ENCODE data around the gene RPF1. TPM values are rescaled to one million over a fixed set of nuclear protein-coding genes. Genes with fewer than 3 reads are reported as not detected.
A peak's percentile ranks its signal among the peaks of the same experiment; 100 is the strongest.

The RPF1 gene
- total and polyA plus RNA-seq, 10 of the 15 experiments (the other 5 are each of a cell fraction or from before 2014, with no cell fraction given): 37.0 to 97.5 (median 56.2) TPM

GRCh38 chr1:84433258-84434080, 45.6 kb upstream of the RPF1 start:
- WGBS (ENCODE audit: insufficient coverage, insufficient replicate concordance, low lambda C conversion rate, missing lambda C conversion rate): 45% methylated on average over 11 of the region's 11 CpGs
- ATAC-seq: peak; percentile 79
- TF ChIP-seq KDM1A (IDR thresholded peaks at IDR 0.05; ENCODE audit: borderline replicate concordance) (no peak), ZBTB33 (IDR thresholded peaks at IDR 0.05) (no peak), SREBF2 (IDR thresholded peaks at IDR 0.05; ENCODE audit: low read length) (no peak), GABPA (IDR thresholded peaks at IDR 0.05; ENCODE audit: low read depth) (no peak), RUNX3 (IDR thresholded peaks at IDR 0.05; ENCODE audit: low read length) (peak; percentile 40; the same call in 1 of the 2 replicates), RAD21 (IDR thresholded peaks at IDR 0.05; ENCODE audit: insufficient read depth, low read depth, low read length) (peak; percentile 94), SMC3 (IDR thresholded peaks at IDR 0.05; ENCODE audit: borderline replicate concordance, low read length) (peak; percentile 90), ATF3 (IDR thresholded peaks at IDR 0.05; ENCODE audit: borderline replicate concordance, extremely low read depth, low read depth, low read length) (no peak), MEF2B (IDR thresholded peaks at IDR 0.05; ENCODE audit: partially characterized antibody, poor library complexity, severe bottlenecking) (no peak), MTA3 (IDR thresholded peaks at IDR 0.05; ENCODE audit: borderline replicate concordance, low read length) (no peak), ZNF384 (IDR thresholded peaks at IDR 0.05; ENCODE audit: borderline replicate concordance, low read depth, low read length) (peak; percentile 54; the same call in 1 of the 2 replicates)
- TF ChIP-seq, protein P1, sequence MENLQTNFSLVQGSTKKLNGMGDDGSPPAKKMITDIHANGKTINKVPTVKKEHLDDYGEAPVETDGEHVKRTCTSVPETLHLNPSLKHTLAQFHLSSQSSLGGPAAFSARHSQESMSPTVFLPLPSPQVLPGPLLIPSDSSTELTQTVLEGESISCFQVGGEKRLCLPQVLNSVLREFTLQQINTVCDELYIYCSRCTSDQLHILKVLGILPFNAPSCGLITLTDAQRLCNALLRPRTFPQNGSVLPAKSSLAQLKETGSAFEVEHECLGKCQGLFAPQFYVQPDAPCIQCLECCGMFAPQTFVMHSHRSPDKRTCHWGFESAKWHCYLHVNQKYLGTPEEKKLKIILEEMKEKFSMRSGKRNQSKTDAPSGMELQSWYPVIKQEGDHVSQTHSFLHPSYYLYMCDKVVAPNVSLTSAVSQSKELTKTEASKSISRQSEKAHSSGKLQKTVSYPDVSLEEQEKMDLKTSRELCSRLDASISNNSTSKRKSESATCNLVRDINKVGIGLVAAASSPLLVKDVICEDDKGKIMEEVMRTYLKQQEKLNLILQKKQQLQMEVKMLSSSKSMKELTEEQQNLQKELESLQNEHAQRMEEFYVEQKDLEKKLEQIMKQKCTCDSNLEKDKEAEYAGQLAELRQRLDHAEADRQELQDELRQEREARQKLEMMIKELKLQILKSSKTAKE (IDR thresholded peaks at IDR 0.05; ENCODE audit: low read depth, poor library complexity, severe bottlenecking): no peak
- TF ChIP-seq, protein P2, sequence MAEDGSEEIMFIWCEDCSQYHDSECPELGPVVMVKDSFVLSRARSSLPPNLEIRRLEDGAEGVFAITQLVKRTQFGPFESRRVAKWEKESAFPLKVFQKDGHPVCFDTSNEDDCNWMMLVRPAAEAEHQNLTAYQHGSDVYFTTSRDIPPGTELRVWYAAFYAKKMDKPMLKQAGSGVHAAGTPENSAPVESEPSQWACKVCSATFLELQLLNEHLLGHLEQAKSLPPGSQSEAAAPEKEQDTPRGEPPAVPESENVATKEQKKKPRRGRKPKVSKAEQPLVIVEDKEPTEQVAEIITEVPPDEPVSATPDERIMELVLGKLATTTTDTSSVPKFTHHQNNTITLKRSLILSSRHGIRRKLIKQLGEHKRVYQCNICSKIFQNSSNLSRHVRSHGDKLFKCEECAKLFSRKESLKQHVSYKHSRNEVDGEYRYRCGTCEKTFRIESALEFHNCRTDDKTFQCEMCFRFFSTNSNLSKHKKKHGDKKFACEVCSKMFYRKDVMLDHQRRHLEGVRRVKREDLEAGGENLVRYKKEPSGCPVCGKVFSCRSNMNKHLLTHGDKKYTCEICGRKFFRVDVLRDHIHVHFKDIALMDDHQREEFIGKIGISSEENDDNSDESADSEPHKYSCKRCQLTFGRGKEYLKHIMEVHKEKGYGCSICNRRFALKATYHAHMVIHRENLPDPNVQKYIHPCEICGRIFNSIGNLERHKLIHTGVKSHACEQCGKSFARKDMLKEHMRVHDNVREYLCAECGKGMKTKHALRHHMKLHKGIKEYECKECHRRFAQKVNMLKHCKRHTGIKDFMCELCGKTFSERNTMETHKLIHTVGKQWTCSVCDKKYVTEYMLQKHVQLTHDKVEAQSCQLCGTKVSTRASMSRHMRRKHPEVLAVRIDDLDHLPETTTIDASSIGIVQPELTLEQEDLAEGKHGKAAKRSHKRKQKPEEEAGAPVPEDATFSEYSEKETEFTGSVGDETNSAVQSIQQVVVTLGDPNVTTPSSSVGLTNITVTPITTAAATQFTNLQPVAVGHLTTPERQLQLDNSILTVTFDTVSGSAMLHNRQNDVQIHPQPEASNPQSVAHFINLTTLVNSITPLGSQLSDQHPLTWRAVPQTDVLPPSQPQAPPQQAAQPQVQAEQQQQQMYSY (CRISPR knock-in tag; IDR thresholded peaks at IDR 0.05): no peak

More at GRCh38 chr1:84433258-84434080, 45.6 kb upstream of the RPF1 start:
- Histone ChIP-seq H2AFZ (ENCODE audit: control insufficient read depth, low read depth, low read length) (peak overlapping the region; percentile 35; the same call in 1 of the 2 replicates), H3K4me2 (ENCODE audit: control insufficient read depth, insufficient read depth) (no peak overlapping the region), H3K27me3 (replicated peaks in 1 of 2; ENCODE audit: control insufficient read depth in 2 of 2, insufficient read depth in 2 of 2, low read length in 1 of 2) (no peaks in the 10 kb centered on the region), H3K4me1 (ENCODE audit: control insufficient read depth, insufficient read depth, low read length) (peaks cover 5% of the 10 kb centered on the region), H3K79me2 (ENCODE audit: control insufficient read depth, insufficient read depth, low read length) (no peaks in the 10 kb centered on the region), H3K9me3 (replicated peaks; ENCODE audit: control insufficient read depth, insufficient read depth, low read length) (no peaks in the 10 kb centered on the region), H3K9ac (ENCODE audit: control insufficient read depth, insufficient read depth, low read length) (no peak overlapping the region), H3K4me3 (no peak overlapping the region), H3K27ac (ENCODE audit: control insufficient read depth, insufficient read depth) (no peak overlapping the region), H4K20me1 (ENCODE audit: control insufficient read depth, insufficient read depth) (no peaks in the 10 kb centered on the region), H3K36me3 (ENCODE audit: control insufficient read depth in 2 of 2, insufficient read depth in 2 of 2, low read length in 1 of 2) (no peaks in the 10 kb centered on the region)
- in situ Hi-C loops (cut with MboI) (loop anchor here (5.0 to 10.0 kb wide), 2 partner anchors 281 to 509 kb away; no protein-coding TSS in a partner anchor), intact Hi-C loops (cut with micrococcal nuclease; ENCODE audit: unreplicated experiment) (loop anchor here (1.0 to 5.0 kb wide), 5 partner anchors 131 to 529 kb away; partner anchors contain the start of gene SAMD13)
- POLR2A ChIA-PET: interaction anchor here (0.6 kb wide), 1 partner anchor 45 kb away, joined by 4 read pairs; no protein-coding TSS in a partner anchor
- SMC1A ChIA-PET (ENCODE audit: uncharacterized antibody, unreplicated experiment): interaction anchor here (0.6 to 2.9 kb wide), 20 partner anchors 9 to 501 kb away, joined by 3 to 18 read pairs (median 3); partner anchors contain the start of gene PRKACB
- RAD21 ChIA-PET (ENCODE audit: unreplicated experiment): interaction anchor here (0.6 to 3.7 kb wide), 11 partner anchors 9 to 501 kb away, joined by 3 to 24 read pairs (median 3); partner anchors contain the start of gene PRKACB
- CTCF ChIA-PET: interaction anchor here (0.5 to 5.9 kb wide), 26 partner anchors 9 to 874 kb away, joined by 3 to 33 read pairs (median 4); partner anchors contain the start of genes PRKACB and RPF1
- FAIRE-seq: no peak
- peak; percentile 21 for DNase-seq (ENCODE audit: low read depth, low spot score)
- BruUV-seq (replicated peaks): no TSS peak

Measured in GM12878 (cell line).